Peyer's patch (tissue), 4 donors: ENCODE results near the gene C16orf95. TPM values are rescaled to one million over a fixed set of nuclear protein-coding genes. Genes with fewer than 3 reads are reported as not detected.

ENCODE experiments used
- DNase-seq, 3 donors: peaks; one replicate each; pipeline ENCODE4 v3.0.0-alpha.2; 2017 to 2019
- H3K27ac ChIP-seq, 4 donors: fragments of 200-600 bp; sonication (generic); one replicate each; pipeline ENCODE4 v1.5.1; 2016 to 2019
- H3K27me3 ChIP-seq, 2 donors: fragments of 200-600 bp; sonication (generic); one replicate each; pipeline ENCODE4 v1.5.1; 2019
- H3K36me3 ChIP-seq, 3 donors: fragments of 200-600 bp; sonication (generic); one replicate each; pipeline ENCODE4 v1.5.1; 2016 to 2019
- H3K4me1 ChIP-seq, 4 donors: fragments of 200-600 bp; sonication (generic); one replicate each; pipeline ENCODE4 v1.5.1; 2016 to 2019
- H3K4me3 ChIP-seq, 4 donors: fragments of 200-600 bp; sonication (generic); 1 replicate in 3 of 4; 2 replicates in 1 of 4; pipeline ENCODE4 v1.5.1; 2016 to 2019; ENCODE audit warnings: mild to moderate bottlenecking in 1 of 4
- H3K9me3 ChIP-seq, 4 donors: fragments of 200-600 bp; sonication (generic); one replicate each; pipeline ENCODE4 v1.5.1; 2016 to 2019; ENCODE audit warnings: mild to moderate bottlenecking in 1 of 4
- CTCF ChIP-seq, 6 experiments: fragments of 450-650 bp in 4 of 6; fragments of 200-600 bp in 2 of 6; sonication (generic) in 1 of 6; IDR thresholded peaks; one replicate each; pipeline ENCODE4 v1.5.1; 2017 to 2019; ENCODE audit warnings: antibody characterized with exemption in 6 of 6, mild to moderate bottlenecking in 3 of 6, moderate library complexity in 1 of 6
- POLR2A ChIP-seq, 2 donors: fragments of 450-650 bp; IDR thresholded peaks; one replicate each; pipeline ENCODE4 v1.5.1; 2017; ENCODE audit warnings: antibody characterized with exemption in 2 of 2, mild to moderate bottlenecking in 2 of 2, moderate library complexity in 2 of 2
- total RNA-seq, 4 donors: library from RNA; depleted of rRNA; stranded (reverse); fragments of >200 nt; gene quantifications; one replicate each; pipeline ENCODE4 v1.1.0, GENCODE V29; 2016

Gene C16orf95
- total RNA-seq, 4 donors from 2014 or later, result 1.2 TPM; not detected in 3

DNA sequence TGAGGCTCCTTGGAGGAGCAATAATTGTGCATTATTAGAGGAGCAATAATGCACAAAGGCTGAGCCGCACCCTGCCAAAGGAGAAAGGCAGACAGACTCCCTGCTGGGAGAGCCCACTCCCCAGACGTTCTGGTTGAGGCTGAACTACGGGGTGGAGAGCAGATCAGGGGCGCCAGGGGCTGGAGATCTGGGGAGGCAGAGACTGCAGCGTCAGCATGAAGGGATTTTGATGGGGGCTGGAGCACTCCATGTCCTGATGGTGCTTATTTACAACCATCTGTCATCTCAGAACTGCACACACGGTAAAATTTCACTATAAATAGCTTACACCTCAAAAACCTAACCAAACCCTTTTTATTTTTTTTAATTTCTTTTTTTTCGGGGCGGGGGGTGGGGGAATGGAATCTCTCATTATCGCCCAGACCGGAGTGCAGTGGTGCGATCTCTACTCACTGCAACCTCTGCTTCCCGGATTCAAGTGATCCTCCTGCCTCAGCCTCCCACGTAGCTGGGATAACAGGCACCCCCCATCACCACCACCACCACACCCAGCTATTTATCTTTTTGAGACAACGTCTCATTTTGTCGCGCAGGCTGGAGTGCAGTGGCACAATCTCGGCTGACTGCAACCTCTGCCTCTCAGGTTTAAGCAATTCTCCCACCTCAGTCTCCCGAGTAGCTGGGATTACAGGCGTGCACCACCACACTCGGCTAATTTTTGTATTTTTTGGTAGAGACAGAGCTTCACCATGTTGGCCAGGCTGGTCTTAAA is 4.3 kb upstream of the C16orf95 start:
- peaks cover 5 to 12% (median 6%) of the 10 kb centered on the region in 4 donors for H3K4me1 ChIP-seq
- no peaks in the 10 kb centered on the region for H3K36me3 ChIP-seq
- no peak for DNase-seq
- H3K4me3 ChIP-seq, result no peak overlapping the region
- TF ChIP-seq POLR2A (IDR thresholded peaks at IDR 0.05) (no peak), CTCF (IDR thresholded peaks at IDR 0.05) (no peak)
- H3K9me3 ChIP-seq, result no peaks in the 10 kb centered on the region
- no peaks in the 10 kb centered on the region for H3K27me3 ChIP-seq
- H3K27ac ChIP-seq, result no peak overlapping the region

GRCh38 chr16:87320510-87321227 is 3.5 kb upstream of the C16orf95 start:
- TF ChIP-seq CTCF (IDR thresholded peaks at IDR 0.05) (no peak), POLR2A (IDR thresholded peaks at IDR 0.05) (no peak)
- no peak for DNase-seq
- Histone ChIP-seq H3K9me3 (no peaks in the 10 kb centered on the region), H3K4me1 (peaks cover 5 to 12% (median 6%) of the 10 kb centered on the region in 4 donors), H3K36me3 (no peaks in the 10 kb centered on the region), H3K27me3 (no peaks in the 10 kb centered on the region), H3K27ac (no peak overlapping the region), H3K4me3 (no peak overlapping the region)

DNA sequence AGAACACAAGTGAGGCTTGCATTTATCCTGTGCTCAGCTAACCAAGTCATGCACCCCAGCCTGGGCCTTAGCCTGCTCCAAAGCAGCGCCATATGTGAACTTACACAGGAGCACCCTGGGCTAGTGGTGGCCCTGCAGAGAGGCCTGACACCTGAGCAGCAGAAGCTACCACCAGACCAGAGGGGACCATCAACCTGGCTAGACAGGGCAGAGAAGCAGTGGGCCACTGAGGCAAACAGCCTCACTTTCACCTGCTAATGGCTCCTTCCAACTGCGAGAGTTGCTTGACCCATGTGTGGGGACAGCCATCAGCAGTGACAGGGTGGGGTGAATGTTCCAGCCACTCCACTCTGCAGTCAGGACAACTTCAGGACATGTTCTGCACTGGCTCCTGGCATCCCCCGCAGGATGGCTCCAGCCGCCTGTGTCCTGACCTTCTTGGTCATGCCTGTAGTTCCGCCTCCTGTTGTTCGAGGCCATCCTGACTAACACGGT is 2.9 kb upstream of the C16orf95 start:
- H3K4me3 ChIP-seq, result no peak overlapping the region
- no peaks in the 10 kb centered on the region for H3K36me3 ChIP-seq
- DNase-seq, result peak in 1 of 3 donors; percentile 42
- H3K9me3 ChIP-seq, result no peaks in the 10 kb centered on the region
- H3K4me1 ChIP-seq, result peaks cover 5 to 12% (median 6%) of the 10 kb centered on the region in 4 donors
- no peak for TF ChIP-seq CTCF (IDR thresholded peaks at IDR 0.05)
- no peak for TF ChIP-seq POLR2A (IDR thresholded peaks at IDR 0.05)
- no peak overlapping the region for H3K27ac ChIP-seq
- no peaks in the 10 kb centered on the region for H3K27me3 ChIP-seq

DNA sequence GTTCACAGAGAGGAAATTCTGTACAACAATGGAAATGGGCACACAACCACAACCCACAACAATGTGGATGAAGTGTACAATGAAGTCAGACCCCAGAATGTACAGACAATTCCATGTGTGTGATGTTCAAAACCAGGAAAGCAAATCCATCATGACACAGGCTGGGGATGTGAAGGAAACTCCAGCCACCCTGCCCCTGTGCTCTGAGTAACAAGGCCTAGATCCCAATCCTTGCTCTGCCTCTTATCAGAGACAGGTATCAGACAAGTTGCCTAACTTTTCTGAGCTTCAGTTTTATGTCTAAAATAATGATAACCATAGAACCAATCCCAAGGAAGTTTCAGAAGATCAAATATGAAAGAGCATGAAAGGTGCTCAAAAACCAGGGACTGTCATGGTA is 1.8 kb upstream of the C16orf95 start:
- no peak for TF ChIP-seq CTCF (IDR thresholded peaks at IDR 0.05)
- no peak for TF ChIP-seq POLR2A (IDR thresholded peaks at IDR 0.05)
- H3K4me3 ChIP-seq, result no peak overlapping the region
- no peak for DNase-seq
- H3K27me3 ChIP-seq, result no peaks in the 10 kb centered on the region
- H3K4me1 ChIP-seq, result peaks cover 5 to 8% (median 6%) of the 10 kb centered on the region in 4 donors
- no peak overlapping the region for H3K27ac ChIP-seq
- H3K36me3 ChIP-seq, result no peaks in the 10 kb centered on the region
- no peaks in the 10 kb centered on the region for H3K9me3 ChIP-seq

DNA sequence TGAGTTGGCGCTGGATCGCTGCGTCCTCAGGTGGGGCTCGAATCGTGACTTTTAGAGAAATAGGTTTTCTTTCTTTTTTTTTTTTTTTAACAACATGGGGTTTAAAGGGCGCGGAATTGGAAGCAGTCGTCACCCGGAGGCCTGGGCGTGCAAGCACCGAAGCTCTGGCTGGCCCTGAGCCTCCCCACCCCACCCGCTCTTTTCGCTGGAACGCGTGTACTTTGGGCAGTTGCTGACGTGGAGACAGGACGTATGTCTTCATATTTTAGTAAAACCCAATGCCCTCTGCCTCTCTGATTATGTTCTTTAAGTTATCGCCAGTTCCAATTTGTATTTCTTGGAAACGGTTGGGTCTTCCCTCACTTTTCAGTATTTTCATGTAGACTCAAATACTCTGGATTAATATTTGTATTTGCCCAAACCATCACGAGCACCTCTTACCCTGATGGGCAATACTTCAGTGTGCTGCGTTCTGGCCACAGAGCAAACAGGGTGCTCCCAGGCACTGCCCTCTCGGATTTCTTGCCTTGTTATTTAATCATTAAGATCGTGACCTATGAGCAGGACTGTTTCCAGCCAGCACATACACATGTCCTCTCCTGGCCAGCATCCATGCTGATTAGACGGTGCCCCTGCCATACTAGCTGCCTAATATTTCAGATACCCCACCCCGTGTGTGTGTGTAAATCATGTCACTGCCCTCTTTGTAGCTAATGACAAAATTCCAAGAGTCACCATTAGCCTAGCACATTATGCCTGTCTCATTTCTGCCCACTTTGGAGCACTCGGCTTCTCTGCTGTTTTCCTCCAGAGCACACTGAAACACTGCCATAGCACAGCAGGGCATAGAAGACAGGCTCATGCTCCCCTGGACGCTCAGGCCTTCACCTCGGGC is 805 bp upstream of the C16orf95 start:
- Histone ChIP-seq H3K9me3 (no peaks in the 10 kb centered on the region), H3K4me3 (peak overlapping the region; percentile 89 to 100 (median 97)), H3K36me3 (no peaks in the 10 kb centered on the region), H3K27me3 (no peaks in the 10 kb centered on the region), H3K27ac (peak overlapping the region; percentile 93 to 98 (median 96)), H3K4me1 (peaks cover 5 to 8% (median 6%) of the 10 kb centered on the region in 4 donors)
- no peak for TF ChIP-seq CTCF (IDR thresholded peaks at IDR 0.05)
- peak in 2 of 3 donors; percentile 45 to 70 for DNase-seq
